Measurements from ENCODE around the gene DHRS3. TPM values are rescaled to one million over a fixed set of nuclear protein-coding genes. Genes with fewer than 3 reads are reported as not detected.
A peak's percentile ranks its signal among the peaks of the same experiment; 100 is the strongest.

DHRS3 gene
- total RNA-seq, 4 donors from 2014 or later: 73.3 to 86.9 (median 80.2) TPM

DNA sequence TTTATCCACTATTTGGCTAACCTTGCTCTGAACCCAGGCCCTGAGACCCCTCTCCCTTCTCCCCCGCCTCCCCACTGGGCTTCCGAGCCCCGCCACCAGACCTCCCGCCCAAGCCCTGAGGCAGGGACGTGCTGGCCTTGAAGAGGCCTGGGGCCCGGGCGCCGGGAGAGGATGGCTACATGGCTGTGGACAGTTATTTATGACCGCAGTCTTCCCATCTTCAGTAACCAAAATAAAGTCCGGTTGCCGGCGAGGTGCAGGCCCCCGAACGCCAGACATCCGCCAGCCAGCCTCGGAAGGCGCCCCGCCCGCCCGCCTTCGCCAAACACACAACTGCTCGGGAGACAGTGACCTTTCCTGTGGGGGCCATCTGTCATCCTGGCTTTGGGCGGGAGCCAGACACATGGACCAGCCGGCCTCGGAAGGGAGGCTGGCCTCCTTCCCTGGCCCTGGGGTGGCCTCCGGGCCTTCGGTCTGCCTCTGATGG lies 69.0 kb downstream of the DHRS3 start:
- H3K9me3 ChIP-seq: no peaks in the 10 kb centered on the region
- H3K4me3 ChIP-seq: no peak overlapping the region
- peak overlapping the region; percentile 73 for H3K27ac ChIP-seq
- 59% methylated on average over 18 of the region's 27 CpGs for WGBS
- no peak for TF ChIP-seq POLR2A (IDR thresholded peaks at IDR 0.05)
- TF ChIP-seq EP300 (IDR thresholded peaks at IDR 0.05): no peak
- no peak for TF ChIP-seq POLR2AphosphoS5 (IDR thresholded peaks at IDR 0.05)
- TF ChIP-seq CTCF (IDR thresholded peaks at IDR 0.05): no peak
- peaks cover 42% of the 10 kb centered on the region for H3K4me1 ChIP-seq
- no peaks in the 10 kb centered on the region for H3K36me3 ChIP-seq
- peak in 1 of 2 donors; percentile 86 for DNase-seq (ENCODE audit: low spot score in 2 of 2)
- no peaks in the 10 kb centered on the region for H3K27me3 ChIP-seq

DNA sequence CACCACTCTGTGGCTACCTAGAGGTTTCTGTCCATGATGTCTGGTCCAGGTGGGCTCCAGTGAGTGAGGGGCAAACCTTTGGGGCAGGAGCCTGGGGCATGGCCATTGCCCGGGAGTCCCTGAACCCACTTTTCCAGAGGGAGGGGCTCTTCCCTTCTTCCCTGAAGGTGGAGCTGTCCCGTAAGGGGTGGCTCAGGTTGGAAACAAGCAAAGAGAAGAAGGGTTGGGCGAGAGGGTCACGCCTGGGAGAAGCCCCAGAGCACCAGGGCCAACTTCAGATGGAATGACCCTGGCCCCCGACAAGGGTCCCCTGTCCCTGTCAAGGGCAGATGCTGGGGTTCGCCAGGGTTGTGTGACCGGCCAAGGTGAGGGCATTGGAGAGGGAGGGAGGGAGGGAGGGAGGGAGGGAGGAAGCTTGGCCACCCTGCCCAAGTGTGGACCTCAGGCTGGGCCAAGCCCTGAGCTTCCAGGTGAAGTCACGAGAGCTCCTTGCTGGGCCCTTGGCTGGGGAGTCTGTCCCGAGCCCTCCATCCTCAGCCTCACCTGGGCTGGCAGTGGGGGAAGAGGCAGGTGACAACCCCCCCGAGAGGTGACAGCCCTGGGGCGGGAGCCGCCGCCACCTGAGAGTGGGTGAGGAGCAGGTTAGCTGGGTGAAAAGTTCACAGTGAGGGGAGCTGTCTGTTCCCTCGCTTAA lies 69.6 kb downstream of the DHRS3 start:
- Histone ChIP-seq H3K4me3 (no peak overlapping the region), H3K36me3 (no peaks in the 10 kb centered on the region), H3K9me3 (no peaks in the 10 kb centered on the region), H3K27ac (peak overlapping the region; percentile 73), H3K27me3 (no peaks in the 10 kb centered on the region), H3K4me1 (peaks cover 42% of the 10 kb centered on the region)
- WGBS: 90% methylated on average over 6 of the region's 14 CpGs
- TF ChIP-seq POLR2AphosphoS5 (IDR thresholded peaks at IDR 0.05) (no peak), CTCF (IDR thresholded peaks at IDR 0.05) (no peak), POLR2A (IDR thresholded peaks at IDR 0.05) (no peak), EP300 (IDR thresholded peaks at IDR 0.05) (no peak)
- DNase-seq (ENCODE audit: low spot score in 2 of 2): no peak

- 87% methylated on average over 10 of the region's 20 CpGs for WGBS
- Histone ChIP-seq H3K27ac (peak overlapping the region; percentile 73), H3K4me1 (peaks cover 42% of the 10 kb centered on the region), H3K36me3 (no peaks in the 10 kb centered on the region), H3K4me3 (no peak overlapping the region), H3K9me3 (no peaks in the 10 kb centered on the region), H3K27me3 (no peaks in the 10 kb centered on the region)
- no peak for DNase-seq (ENCODE audit: low spot score in 2 of 2)
- TF ChIP-seq EP300 (IDR thresholded peaks at IDR 0.05) (no peak), POLR2A (IDR thresholded peaks at IDR 0.05) (no peak), CTCF (IDR thresholded peaks at IDR 0.05) (no peak), POLR2AphosphoS5 (IDR thresholded peaks at IDR 0.05) (no peak)
These were observed 70.3 kb downstream of the DHRS3 start for GRCh38 chr1:12547586-12548225.

GRCh38 chr1:12546771-12547585 lies 71.0 kb downstream of the DHRS3 start:
- DNase-seq (ENCODE audit: low spot score in 2 of 2): peak; percentile 85 to 89
- no peak for TF ChIP-seq POLR2A (IDR thresholded peaks at IDR 0.05)
- no peak for TF ChIP-seq CTCF (IDR thresholded peaks at IDR 0.05)
- TF ChIP-seq EP300 (IDR thresholded peaks at IDR 0.05): no peak
- no peak for TF ChIP-seq POLR2AphosphoS5 (IDR thresholded peaks at IDR 0.05)
- Histone ChIP-seq H3K9me3 (no peaks in the 10 kb centered on the region), H3K36me3 (no peaks in the 10 kb centered on the region), H3K4me3 (no peak overlapping the region), H3K4me1 (peaks cover 47% of the 10 kb centered on the region), H3K27ac (peak overlapping the region; percentile 73), H3K27me3 (no peaks in the 10 kb centered on the region)
- 34% methylated on average over 16 of the region's 17 CpGs for WGBS

Measured in suprapubic skin (tissue), 4 donors.